ENCODE measurements around the gene REPS2.

REPS2 gene

DNA sequence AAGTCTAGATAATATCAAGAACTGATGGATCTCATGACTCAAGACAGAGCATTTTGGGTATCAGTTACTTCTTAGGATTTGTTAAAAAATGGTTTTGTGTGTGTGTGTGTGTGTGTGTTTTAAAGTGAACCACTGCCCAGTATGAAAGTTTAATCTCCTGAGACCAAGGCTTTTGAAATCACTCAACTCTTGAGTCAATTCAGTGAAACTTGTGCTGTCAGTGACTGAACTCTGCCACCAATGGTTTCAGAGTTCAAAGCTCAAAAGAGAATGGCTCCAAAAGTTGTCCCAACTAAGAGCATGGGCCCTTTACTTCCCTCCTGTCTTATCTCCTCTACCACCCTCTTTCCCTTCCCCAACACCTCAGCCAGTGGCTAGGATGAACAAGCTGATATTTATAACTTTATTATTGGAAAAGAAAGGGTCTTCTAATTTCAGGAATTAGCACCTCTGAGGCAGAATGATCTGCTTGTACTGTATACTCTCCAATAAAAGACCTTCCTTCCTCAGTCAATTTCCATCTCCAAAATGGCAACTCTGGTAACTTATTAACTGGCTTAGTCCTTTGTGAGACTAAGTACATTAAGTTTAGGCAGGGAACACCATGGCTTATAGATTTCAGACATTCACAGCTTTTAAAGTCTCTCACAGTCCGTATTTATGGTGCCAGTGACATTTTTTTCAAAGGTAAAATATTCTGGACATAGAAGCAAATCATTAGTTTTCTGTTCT, 152.2 kb downstream of the REPS2 start:
- no peak for DNase-seq

GRCh38 chrX:17104433-17104832, 158.0 kb downstream of the REPS2 start:
- DNase-seq: no peak

GRCh38 chrX:17120816-17121215, 174.4 kb downstream of the REPS2 start:
- DNase-seq: no peak

GRCh38 chrX:17154001-17154400, 207.5 kb downstream of the REPS2 start:
- no peak for DNase-seq

GRCh38 chrX:17160975-17161374, 214.5 kb downstream of the REPS2 start:
- DNase-seq: peak; percentile 0

DNA sequence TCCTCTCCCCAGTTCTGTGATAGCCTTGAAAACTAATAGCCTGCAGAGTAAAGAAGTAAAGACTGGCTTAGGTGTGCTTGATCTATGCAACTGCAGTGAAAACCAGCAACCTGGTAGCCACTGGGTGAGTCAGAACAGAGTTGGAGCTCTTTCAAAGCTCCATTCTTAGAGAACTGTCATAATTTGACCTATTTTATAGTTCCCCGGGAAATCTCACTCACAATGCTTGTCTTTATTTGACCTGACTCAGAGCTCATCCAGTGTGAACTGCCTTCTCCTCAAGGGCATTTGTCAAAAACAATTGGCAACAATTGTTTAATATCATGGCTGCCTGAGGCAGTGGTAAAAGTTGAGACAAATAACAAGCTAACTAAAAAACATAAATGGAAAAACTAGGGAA, 215.5 kb downstream of the REPS2 start:
- DNase-seq: no peak

GRCh38 chrX:17164079-17164478, 217.6 kb downstream of the REPS2 start:
- no peak for DNase-seq

DNA sequence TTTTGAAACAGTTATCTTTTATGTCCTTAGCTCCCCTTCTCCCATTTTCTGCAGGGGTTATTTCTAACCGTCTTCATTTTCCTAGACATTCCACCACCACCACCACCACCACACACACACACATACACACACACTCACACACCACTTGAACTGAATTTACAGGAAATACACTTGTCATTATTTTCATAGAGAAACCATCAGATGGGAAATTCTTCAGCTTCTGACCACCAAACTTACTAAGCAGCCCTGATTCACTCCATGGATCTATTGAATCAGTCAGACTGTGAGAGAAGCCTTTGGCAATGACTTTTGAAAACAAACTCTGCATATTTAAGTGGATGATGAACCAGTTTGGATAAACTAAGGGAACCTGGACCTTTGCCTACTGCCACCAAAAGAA, 218.5 kb downstream of the REPS2 start:
- DNase-seq: no peak

- no peak for DNase-seq
These were observed 221.5 kb downstream of the REPS2 start for GRCh38 chrX:17167915-17168314.

- DNase-seq: no peak
These were observed 224.5 kb downstream of the REPS2 start for GRCh38 chrX:17170973-17171372.

DNA sequence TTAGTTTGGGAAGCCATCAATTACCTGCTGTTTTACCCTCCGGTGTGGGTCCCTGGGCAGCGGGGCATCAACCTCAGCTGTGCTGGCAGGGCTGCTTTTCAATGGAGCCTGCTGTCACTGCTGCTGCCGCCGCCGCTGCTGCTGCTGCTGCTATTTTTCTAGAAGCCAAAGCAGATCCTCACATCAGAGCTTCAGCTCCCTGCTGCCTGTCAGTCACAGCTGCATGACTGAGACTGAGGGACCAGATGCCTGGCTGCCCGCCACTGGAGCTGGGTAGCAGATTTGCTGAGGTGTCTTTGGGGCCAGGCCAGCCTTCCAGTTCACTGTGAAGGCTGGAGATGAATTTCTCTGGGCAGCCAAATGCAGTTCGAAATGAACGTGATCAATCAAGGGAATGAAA, 228.2 kb downstream of the REPS2 start:
- DNase-seq: no peak

- no peak for DNase-seq
These were observed 235.9 kb downstream of the REPS2 start for GRCh38 chrX:17182317-17182716.

- DNase-seq: no peak
These were observed 237.1 kb downstream of the REPS2 start for GRCh38 chrX:17183566-17183965.

DNA sequence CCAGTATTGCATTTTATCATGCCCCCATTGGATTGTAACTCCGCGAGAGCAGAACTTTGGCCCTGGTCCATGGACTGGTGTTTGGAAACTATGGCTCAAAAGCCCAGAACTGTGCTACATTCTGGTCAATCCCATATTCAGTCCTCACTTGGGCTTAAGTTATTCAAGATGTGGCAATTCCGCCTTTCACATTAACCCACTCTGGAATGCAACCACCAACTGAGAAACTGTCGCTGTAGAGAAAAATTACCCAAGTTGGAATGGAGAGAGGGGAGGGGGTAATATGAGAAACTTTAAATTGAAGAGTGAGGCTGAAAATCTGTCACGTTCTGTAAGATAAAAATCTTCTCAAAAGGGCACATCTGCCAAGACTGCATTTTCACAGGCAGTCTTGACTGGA, 239.0 kb downstream of the REPS2 start:
- DNase-seq: no peak

GRCh38 chrX:17187136-17187756, 240.8 kb downstream of the REPS2 start:
- no peak for DNase-seq

- DNase-seq: no peak
These were observed 245.6 kb downstream of the REPS2 start for GRCh38 chrX:17192106-17192505.
